ENCODE measurements around the gene PTF1A.

Gene PTF1A

GRCh38 chr10:23191764-23192711, at the start of gene PTF1A:
PTF1A (plus strand) TSS chr10:23192312; CDS start chr10:23192531, 219 bp downstream.
- in situ Hi-C loops (cut with HindIII; ENCODE audit: low pct_ligation_motif_present, low pct_unique_long_range_greater_than_20kb, low sequenced_read_pairs), result no loop called here
- DNase-seq, result no peak

- DNase-seq, result no peak
- in situ Hi-C loops (cut with HindIII; ENCODE audit: low pct_ligation_motif_present, low pct_unique_long_range_greater_than_20kb, low sequenced_read_pairs), result no loop called here
Measured at GRCh38 chr10:23146258-23146657, 45.9 kb upstream of the PTF1A start.

GRCh38 chr10:23147035-23147434, 45.1 kb upstream of the PTF1A start:
- no peak for DNase-seq
- in situ Hi-C loops (cut with HindIII; ENCODE audit: low pct_ligation_motif_present, low pct_unique_long_range_greater_than_20kb, low sequenced_read_pairs), result no loop called here

GRCh38 chr10:23148214-23148613, 43.9 kb upstream of the PTF1A start:
- in situ Hi-C loops (cut with HindIII; ENCODE audit: low pct_ligation_motif_present, low pct_unique_long_range_greater_than_20kb, low sequenced_read_pairs), result no loop called here
- DNase-seq, result no peak

- DNase-seq, result no peak
- in situ Hi-C loops (cut with HindIII; ENCODE audit: low pct_ligation_motif_present, low pct_unique_long_range_greater_than_20kb, low sequenced_read_pairs), result no loop called here
Measured at GRCh38 chr10:23150091-23150490, 42.0 kb upstream of the PTF1A start.

- no peak for DNase-seq
- in situ Hi-C loops (cut with HindIII; ENCODE audit: low pct_ligation_motif_present, low pct_unique_long_range_greater_than_20kb, low sequenced_read_pairs), result no loop called here
Measured at GRCh38 chr10:23150610-23151009, 41.5 kb upstream of the PTF1A start.

- DNase-seq, result no peak
- in situ Hi-C loops (cut with HindIII; ENCODE audit: low pct_ligation_motif_present, low pct_unique_long_range_greater_than_20kb, low sequenced_read_pairs), result no loop called here
Measured at GRCh38 chr10:23151071-23151470, 41.0 kb upstream of the PTF1A start.

- in situ Hi-C loops (cut with HindIII; ENCODE audit: low pct_ligation_motif_present, low pct_unique_long_range_greater_than_20kb, low sequenced_read_pairs), result no loop called here
- no peak for DNase-seq
Measured at GRCh38 chr10:23155169-23155568, 36.9 kb upstream of the PTF1A start.

- in situ Hi-C loops (cut with HindIII; ENCODE audit: low pct_ligation_motif_present, low pct_unique_long_range_greater_than_20kb, low sequenced_read_pairs), result no loop called here
- DNase-seq, result no peak
Measured at GRCh38 chr10:23156447-23157150, 35.5 kb upstream of the PTF1A start.

GRCh38 chr10:23157239-23157681, 34.9 kb upstream of the PTF1A start:
- in situ Hi-C loops (cut with HindIII; ENCODE audit: low pct_ligation_motif_present, low pct_unique_long_range_greater_than_20kb, low sequenced_read_pairs), result no loop called here
- no peak for DNase-seq

- in situ Hi-C loops (cut with HindIII; ENCODE audit: low pct_ligation_motif_present, low pct_unique_long_range_greater_than_20kb, low sequenced_read_pairs), result no loop called here
- DNase-seq, result peak; percentile 44
Measured at GRCh38 chr10:23157691-23158369, 34.3 kb upstream of the PTF1A start.

GRCh38 chr10:23158370-23158769, 33.7 kb upstream of the PTF1A start:
- DNase-seq, result peak; percentile 48
- in situ Hi-C loops (cut with HindIII; ENCODE audit: low pct_ligation_motif_present, low pct_unique_long_range_greater_than_20kb, low sequenced_read_pairs), result no loop called here

GRCh38 chr10:23171232-23171876, 20.8 kb upstream of the PTF1A start:
- in situ Hi-C loops (cut with HindIII; ENCODE audit: low pct_ligation_motif_present, low pct_unique_long_range_greater_than_20kb, low sequenced_read_pairs), result no loop called here
- DNase-seq, result peak; percentile 41

- DNase-seq, result no peak
- in situ Hi-C loops (cut with HindIII; ENCODE audit: low pct_ligation_motif_present, low pct_unique_long_range_greater_than_20kb, low sequenced_read_pairs), result no loop called here
Measured at GRCh38 chr10:23172429-23173213, 19.5 kb upstream of the PTF1A start.

GRCh38 chr10:23173214-23174073, 18.7 kb upstream of the PTF1A start:
- no peak for DNase-seq
- in situ Hi-C loops (cut with HindIII; ENCODE audit: low pct_ligation_motif_present, low pct_unique_long_range_greater_than_20kb, low sequenced_read_pairs), result no loop called here

GRCh38 chr10:23174074-23174976, 17.8 kb upstream of the PTF1A start:
- DNase-seq, result no peak
- in situ Hi-C loops (cut with HindIII; ENCODE audit: low pct_ligation_motif_present, low pct_unique_long_range_greater_than_20kb, low sequenced_read_pairs), result no loop called here
